H1 (cell line): Measurements from ENCODE around the gene MRPL52. TPM values are rescaled to one million over a fixed set of nuclear protein-coding genes. Genes with fewer than 3 reads are reported as not detected.

Experiments used
- CTCF ChIA-PET: fragments of 300-600 bp; sonication (Branson Sonifier 250); formaldehyde crosslinking; loops from one replicate; lab custom pipeline; 2021; ENCODE audit not compliant: partially characterized antibody; lab: Charles Lee
- POLR2A ChIA-PET: fragments of 300-600 bp; sonication (Branson Sonifier 250); formaldehyde crosslinking; loops from one replicate; lab custom pipeline; 2021; ENCODE audit warnings: inconsistent platforms; ENCODE audit not compliant: partially characterized antibody; lab: Charles Lee
- DNase-seq, 2 experiments: peaks; one replicate each; pipeline versions ENCODE4 v3.0.0 to v3.0.0-alpha.2; 2010 to 2022; ENCODE audit warnings: low spot score in 2 of 2, low read depth in 1 of 2, mixed read lengths in 1 of 2
- FAIRE-seq: peaks from 2 replicates; lab custom pipeline; 2011; peaks lifted over from hg19 to GRCh38; lab: Jason Lieb, UNC
- H2AFZ ChIP-seq: 2 replicates; pipeline ENCODE4 v1.8.1; 2012; ENCODE audit warnings: low read length, inconsistent platforms
- H2AK5ac ChIP-seq: 2 replicates; pipeline ENCODE4 v1.6.1; 2013; ENCODE audit warnings: low read depth, low read length
- H2BK120ac ChIP-seq: replicated peaks from 2 replicates; pipeline ENCODE3; 2013; ENCODE audit warnings: low read depth, low read length, inconsistent platforms
- H2BK12ac ChIP-seq: 2 replicates; pipeline ENCODE4 v1.6.1; 2013; ENCODE audit warnings: low read depth, low read length
- H2BK15ac ChIP-seq: 2 replicates; pipeline ENCODE4 v1.6.1; 2013; ENCODE audit warnings: low read length
- H2BK20ac ChIP-seq: 2 replicates; pipeline ENCODE4 v1.6.1; 2013; ENCODE audit warnings: low read length
- H2BK5ac ChIP-seq: 2 replicates; pipeline ENCODE4 v1.6.1; 2013; ENCODE audit warnings: low read depth, low read length
- H3K14ac ChIP-seq: 2 replicates; pipeline ENCODE4 v1.6.1; 2013; ENCODE audit warnings: inconsistent platforms; ENCODE audit not compliant: insufficient read length
- H3K18ac ChIP-seq: 2 replicates; pipeline ENCODE4 v1.6.1; 2013; ENCODE audit warnings: low read length; ENCODE audit errors: extremely low read depth
- H3K23ac ChIP-seq: 2 replicates; pipeline ENCODE4 v1.6.1; 2013; ENCODE audit warnings: inconsistent platforms; ENCODE audit not compliant: insufficient read length
- H3K23me2 ChIP-seq: 2 replicates; pipeline ENCODE4 v1.6.1; 2013; ENCODE audit warnings: low read depth, low read length
- H3K27ac ChIP-seq: 2 replicates; pipeline ENCODE4 v1.6.1; 2011; ENCODE audit warnings: low read depth, low read length, inconsistent platforms
- H3K27me3 ChIP-seq, 4 experiments: replicated peaks in 1 of 4; 1 replicate in 1 of 4; 2 replicates in 3 of 4; pipeline versions ENCODE4 v1.6.1 to v1.8.1; 2011 to 2013; ENCODE audit warnings: low read length in 3 of 4, mild to moderate bottlenecking in 3 of 4, inconsistent platforms in 2 of 4, mixed read lengths in 2 of 4, moderate library complexity in 1 of 4; ENCODE audit not compliant: control insufficient read depth in 3 of 4, insufficient read depth in 3 of 4; ENCODE audit errors: extremely low read depth in 1 of 4
- H3K36me3 ChIP-seq, 4 experiments: 2 replicates each; pipeline versions ENCODE4 v1.6.1 to v1.8.1; 2011 to 2013; ENCODE audit warnings: mild to moderate bottlenecking in 4 of 4, low read length in 3 of 4, moderate library complexity in 2 of 4, control low read depth in 1 of 4, inconsistent platforms in 1 of 4; ENCODE audit not compliant: insufficient read depth in 4 of 4, control insufficient read depth in 2 of 4
- H3K4ac ChIP-seq: replicated peaks from 2 replicates; pipeline ENCODE3; 2013; ENCODE audit warnings: low read length, low read depth, mixed read lengths, inconsistent platforms; ENCODE audit not compliant: insufficient read length
- H3K4me1 ChIP-seq, 4 experiments: replicated peaks in 1 of 4; 1 replicate in 1 of 4; 2 replicates in 3 of 4; pipeline versions ENCODE4 v1.6.1 to v1.8.1; 2011 to 2013; ENCODE audit warnings: low read length in 3 of 4, inconsistent platforms in 2 of 4, mixed read lengths in 1 of 4; ENCODE audit not compliant: insufficient read depth in 4 of 4, control insufficient read depth in 3 of 4
- H3K4me2 ChIP-seq, 2 experiments: 2 replicates each; pipeline versions ENCODE4 v1.6.1 to v1.8.1; 2011 to 2013; ENCODE audit warnings: low read depth in 2 of 2, low read length in 2 of 2, control low read depth in 1 of 2, inconsistent platforms in 1 of 2, mild to moderate bottlenecking in 1 of 2; ENCODE audit not compliant: insufficient read depth in 1 of 2
- H3K4me3 ChIP-seq, 4 experiments: fragments of 200-600, 300-600 bp in 1 of 4; sonication (generic), shearing (Covaris generic), sonication (Bioruptor Twin) in 1 of 4; 2 replicates each; pipeline versions ENCODE4 v1.5.1 to v1.8.1; 2011 to 2016; ENCODE audit warnings: low read length in 4 of 4, low read depth in 3 of 4, control low read depth in 2 of 4, inconsistent platforms in 2 of 4, mild to moderate bottlenecking in 2 of 4, mixed read lengths in 1 of 4, moderate library complexity in 1 of 4; ENCODE audit not compliant: insufficient read depth in 2 of 4; ENCODE audit errors: extremely low read depth in 1 of 4
- H3K56ac ChIP-seq: replicated peaks from 2 replicates; pipeline ENCODE3; 2013; ENCODE audit warnings: low read depth, mild to moderate bottlenecking, mixed read lengths, low read length, inconsistent platforms; ENCODE audit not compliant: insufficient read length
- H3K79me1 ChIP-seq: 2 replicates; pipeline ENCODE4 v1.6.1; 2013; ENCODE audit warnings: low read depth, low read length, control low read depth
- H3K79me2 ChIP-seq, 2 experiments: 2 replicates each; pipeline versions ENCODE4 v1.6.1 to v1.8.1; 2012 to 2013; ENCODE audit warnings: low read length in 2 of 2, mild to moderate bottlenecking in 2 of 2, inconsistent platforms in 1 of 2; ENCODE audit not compliant: insufficient read depth in 2 of 2, control insufficient read depth in 1 of 2
- H3K9ac ChIP-seq, 4 experiments: replicated peaks in 1 of 4; 1 replicate in 1 of 4; 2 replicates in 3 of 4; pipeline versions ENCODE4 v1.6.1 to v1.8.1; 2011 to 2013; ENCODE audit warnings: low read depth in 3 of 4, low read length in 3 of 4, control low read depth in 2 of 4, mild to moderate bottlenecking in 2 of 4, moderate library complexity in 2 of 4, inconsistent platforms in 1 of 4; ENCODE audit errors: extremely low read depth in 1 of 4
- H3K9me3 ChIP-seq, 2 experiments: 2 replicates each; pipeline versions ENCODE4 v1.6.1 to v1.8.1; 2012 to 2013; ENCODE audit warnings: mild to moderate bottlenecking in 2 of 2, moderate library complexity in 2 of 2, control low read depth in 1 of 2, inconsistent platforms in 1 of 2, low read depth in 1 of 2, low read length in 1 of 2, mixed read lengths in 1 of 2; ENCODE audit not compliant: insufficient read depth in 2 of 2
- H4K20me1 ChIP-seq, 2 experiments: replicated peaks in 1 of 2; 2 replicates each; pipeline versions ENCODE3 to v1.8.1; 2011 to 2013; ENCODE audit warnings: inconsistent platforms in 2 of 2, low read length in 2 of 2, mild to moderate bottlenecking in 1 of 2; ENCODE audit not compliant: insufficient read depth in 2 of 2, control insufficient read depth in 1 of 2
- H4K5ac ChIP-seq: 2 replicates; pipeline ENCODE4 v1.6.1; 2013; ENCODE audit warnings: low read length, low read depth, mixed read lengths, inconsistent platforms; ENCODE audit not compliant: insufficient read length
- H4K8ac ChIP-seq: 2 replicates; pipeline ENCODE4 v1.8.0; 2013; ENCODE audit warnings: mild to moderate bottlenecking, moderate library complexity, low read length, inconsistent platforms; ENCODE audit not compliant: insufficient read depth; ENCODE audit errors: extremely low read depth
- H4K91ac ChIP-seq: replicated peaks from 2 replicates; pipeline ENCODE3; 2013; ENCODE audit warnings: low read length, mixed read lengths, inconsistent platforms; ENCODE audit not compliant: insufficient read length
- GABPA ChIP-seq: IDR thresholded peaks from 2 replicates; pipeline ENCODE4 v1.6.1; 2011; ENCODE audit warnings: mild to moderate bottlenecking, low read length, moderate library complexity, borderline replicate concordance; ENCODE audit not compliant: insufficient read depth
- HDAC2 ChIP-seq, 2 experiments: fragments of 300-600 bp in 1 of 2; sonication (generic) in 1 of 2; IDR thresholded peaks; 2 replicates each; pipeline ENCODE4 v1.6.1; 2011 to 2012; ENCODE audit warnings: low read depth in 2 of 2, low read length in 2 of 2, mild to moderate bottlenecking in 2 of 2, moderate library complexity in 2 of 2, borderline replicate concordance in 1 of 2, inconsistent platforms in 1 of 2
- KDM5A ChIP-seq: fragments of 200-600 bp; IDR thresholded peaks from 2 replicates; pipeline ENCODE4 v1.7.1; 2012; ENCODE audit warnings: mild to moderate bottlenecking, low read length, inconsistent platforms, mixed read lengths
- SIRT6 ChIP-seq: IDR thresholded peaks from one replicate; pipeline ENCODE4 v1.7.1; 2012; ENCODE audit warnings: low read length, inconsistent platforms
- WGBS, 2 experiments: shearing (Covaris generic) in 1 of 2; methylation state at CpG; one replicate each; pipeline versions ENCODE4 v1.1.6 to v1.1.7; 2013 to 2015; ENCODE audit warnings: low lambda C conversion rate in 2 of 2, mixed read lengths in 2 of 2, inconsistent platforms in 1 of 2, low coverage in 1 of 2, missing lambda C conversion rate in 1 of 2; ENCODE audit not compliant: insufficient replicate concordance in 2 of 2, insufficient coverage in 1 of 2, insufficient read length in 1 of 2; ENCODE audit errors: extremely low coverage in 1 of 2, missing lambda C conversion rate in 1 of 2; 5-methylcytosine and 5-hydroxymethylcytosine counted together
- polyA plus RNA-seq, 7 experiments: library from polyadenylated mRNA; depleted of rRNA in 3 of 7; stranded (reverse) in 5 of 7; unstranded in 2 of 7; fragments of >200 nt in 5 of 7; fragments of 200-250 nt in 2 of 7; gene quantifications; 1 replicate in 5 of 7; 2 replicates in 1 of 7; 4 replicates in 1 of 7; pipeline versions ENCODE4 v1.2.1 to v1.2.3, GENCODE V29; 2011 to 2013; ENCODE audit warnings: missing spikeins in 2 of 7, mixed read lengths in 2 of 7
- total RNA-seq: library from RNA; stranded (reverse); fragmentation: NEBNext Ultra II Directional; extraction: Animal tissue kit (Norgen Biotek cat#: 25700); gene quantifications from 2 replicates; pipeline ENCODE4 v1.2.1, GENCODE V29; 2021
- TF ChIP-seq, protein P1 (sequence below), 3 experiments: IDR thresholded peaks; 1 replicate in 2 of 3; 2 replicates in 1 of 3; pipeline versions ENCODE4 v1.5.1 to v1.6.1; 2011; ENCODE audit warnings: low read length in 3 of 3, mild to moderate bottlenecking in 3 of 3, inconsistent platforms in 2 of 3, low read depth in 1 of 3, moderate library complexity in 1 of 3; ENCODE audit not compliant: insufficient read depth in 1 of 3; ENCODE audit errors: control extremely low read depth in 1 of 3
- TF ChIP-seq, protein P2 (sequence below): IDR thresholded peaks from 2 replicates; pipeline ENCODE4 v1.6.1; 2012; ENCODE audit warnings: low read length, inconsistent platforms

MRPL52 gene
- total and polyA plus RNA-seq, 2 of the 8 experiments (the other 6 are each of a cell fraction or from before 2014, with no cell fraction given) = 70.5 to 176 TPM

DNA sequence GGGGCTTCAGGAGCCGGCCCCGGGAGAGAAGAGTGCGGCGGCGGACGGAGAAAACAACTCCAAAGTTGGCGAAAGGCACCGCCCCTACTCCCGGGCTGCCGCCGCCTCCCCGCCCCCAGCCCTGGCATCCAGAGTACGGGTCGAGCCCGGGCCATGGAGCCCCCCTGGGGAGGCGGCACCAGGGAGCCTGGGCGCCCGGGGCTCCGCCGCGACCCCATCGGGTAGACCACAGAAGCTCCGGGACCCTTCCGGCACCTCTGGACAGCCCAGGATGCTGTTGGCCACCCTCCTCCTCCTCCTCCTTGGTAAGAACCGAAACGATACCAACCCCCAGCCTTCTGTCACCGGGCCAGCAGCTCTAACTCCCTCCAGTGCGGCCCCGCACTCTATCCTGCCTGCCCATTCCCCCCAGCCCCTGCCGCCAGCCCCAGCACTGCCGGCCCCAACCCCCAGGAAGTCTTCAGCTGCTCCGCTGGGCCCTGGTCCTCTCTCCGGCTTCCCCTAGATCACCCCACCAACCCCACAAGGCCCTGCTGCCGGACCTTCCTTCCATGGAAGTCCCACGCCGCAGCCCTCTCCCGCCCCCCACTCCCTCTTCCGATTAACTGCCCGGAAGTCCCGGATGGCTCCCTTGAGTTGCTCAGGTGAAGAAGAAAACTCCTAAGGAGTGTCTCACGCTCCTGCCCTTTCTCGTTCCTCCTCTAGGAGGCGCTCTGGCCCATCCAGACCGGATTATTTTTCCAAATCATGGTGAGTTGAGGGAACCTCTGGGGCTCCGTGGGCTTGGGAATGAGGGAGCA, 42.5 kb downstream of the MRPL52 start:
- 3% methylated on average over 27 of the region's 45 CpGs; no CpG with 5 or more reads in 1 of the 2 experiments for WGBS, 2 experiments
- Histone ChIP-seq H3K14ac (no peak overlapping the region), H3K23me2 (peaks cover 5% of the 10 kb centered on the region), H2BK20ac (no peak overlapping the region), H4K5ac (no peak overlapping the region), H3K79me1 (no peaks in the 10 kb centered on the region), H2BK5ac (0 out of 2 replicates have a peak overlapping the region, but pooled peaks have one; percentile 35), H3K4me1 (peaks cover 0 to 9% (median 3%) of the 10 kb centered on the region in 4 experiments; a peak in 4 of 7 replicates), H2BK15ac (no peak overlapping the region), H3K9ac (peak overlapping the region in 1 of 4 experiments; percentile 61; a peak in 2 of 7 replicates), H3K27me3 (no peaks in the 10 kb centered on the region), H3K9me3 (no peaks in the 10 kb centered on the region), H3K4ac (no peak overlapping the region), H3K27ac (no peak overlapping the region), H2AFZ (0 out of 2 replicates have a peak overlapping the region, but pooled peaks have one; percentile 2), H2BK12ac (no peak overlapping the region), H3K79me2 (no peaks in the 10 kb centered on the region), H3K18ac (peak overlapping the region; percentile 48), H2AK5ac (no peak overlapping the region), H4K20me1 (no peaks in the 10 kb centered on the region), H3K23ac (no peak overlapping the region), H3K56ac (no peak overlapping the region), H3K4me2 (peak overlapping the region; percentile 85 to 87), H4K8ac (peak overlapping the region; percentile 36), H2BK120ac (no peak overlapping the region), H3K36me3 (no peaks in the 10 kb centered on the region; a peak in 1 of 8 replicates), H4K91ac (no peak overlapping the region), H3K4me3 (peak overlapping the region; percentile 64 to 86 (median 80))
- ChIA-PET POLR2A (interaction anchor here (1.1 to 6.6 kb wide), 7 partner anchors 12 to 135 kb away, joined by 3 to 54 read pairs (median 6); partner anchors contain the start of genes AJUBA, RBM23 and REM2), CTCF (interaction anchor here (0.7 to 56.0 kb wide), 15 partner anchors 10 to 314 kb away, joined by 3 to 1562 read pairs (median 4); partner anchors contain the start of genes MMP14, MRPL52, OXA1L and REM2)
- FAIRE-seq = no peak
- peak in 1 of 2 experiments; percentile 94 for DNase-seq
- TF ChIP-seq SIRT6 (no peak), KDM5A (no peak), HDAC2 (IDR thresholded peaks at IDR 0.05; ENCODE audit: borderline replicate concordance in 1 of 2, low read depth in 2 of 2, low read length in 2 of 2) (0 out of 4 replicates have a peak, but pooled peaks of 1 of the 2 experiments have one; percentile 64), GABPA (no peak)
- TF ChIP-seq, protein P1, sequence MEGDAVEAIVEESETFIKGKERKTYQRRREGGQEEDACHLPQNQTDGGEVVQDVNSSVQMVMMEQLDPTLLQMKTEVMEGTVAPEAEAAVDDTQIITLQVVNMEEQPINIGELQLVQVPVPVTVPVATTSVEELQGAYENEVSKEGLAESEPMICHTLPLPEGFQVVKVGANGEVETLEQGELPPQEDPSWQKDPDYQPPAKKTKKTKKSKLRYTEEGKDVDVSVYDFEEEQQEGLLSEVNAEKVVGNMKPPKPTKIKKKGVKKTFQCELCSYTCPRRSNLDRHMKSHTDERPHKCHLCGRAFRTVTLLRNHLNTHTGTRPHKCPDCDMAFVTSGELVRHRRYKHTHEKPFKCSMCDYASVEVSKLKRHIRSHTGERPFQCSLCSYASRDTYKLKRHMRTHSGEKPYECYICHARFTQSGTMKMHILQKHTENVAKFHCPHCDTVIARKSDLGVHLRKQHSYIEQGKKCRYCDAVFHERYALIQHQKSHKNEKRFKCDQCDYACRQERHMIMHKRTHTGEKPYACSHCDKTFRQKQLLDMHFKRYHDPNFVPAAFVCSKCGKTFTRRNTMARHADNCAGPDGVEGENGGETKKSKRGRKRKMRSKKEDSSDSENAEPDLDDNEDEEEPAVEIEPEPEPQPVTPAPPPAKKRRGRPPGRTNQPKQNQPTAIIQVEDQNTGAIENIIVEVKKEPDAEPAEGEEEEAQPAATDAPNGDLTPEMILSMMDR (IDR thresholded peaks at IDR 0.05; ENCODE audit: control extremely low read depth in 1 of 3, insufficient read depth in 1 of 3, low read depth in 1 of 3, low read length in 3 of 3) = peak; percentile 81 to 94 (median 91)
- TF ChIP-seq, protein P2, sequence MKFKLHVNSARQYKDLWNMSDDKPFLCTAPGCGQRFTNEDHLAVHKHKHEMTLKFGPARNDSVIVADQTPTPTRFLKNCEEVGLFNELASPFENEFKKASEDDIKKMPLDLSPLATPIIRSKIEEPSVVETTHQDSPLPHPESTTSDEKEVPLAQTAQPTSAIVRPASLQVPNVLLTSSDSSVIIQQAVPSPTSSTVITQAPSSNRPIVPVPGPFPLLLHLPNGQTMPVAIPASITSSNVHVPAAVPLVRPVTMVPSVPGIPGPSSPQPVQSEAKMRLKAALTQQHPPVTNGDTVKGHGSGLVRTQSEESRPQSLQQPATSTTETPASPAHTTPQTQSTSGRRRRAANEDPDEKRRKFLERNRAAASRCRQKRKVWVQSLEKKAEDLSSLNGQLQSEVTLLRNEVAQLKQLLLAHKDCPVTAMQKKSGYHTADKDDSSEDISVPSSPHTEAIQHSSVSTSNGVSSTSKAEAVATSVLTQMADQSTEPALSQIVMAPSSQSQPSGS = no peak
